ENCODE measurements around the gene NPAS3.

Gene NPAS3

GRCh38 chr14:33682760-33683159 is 744.1 kb downstream of the NPAS3 start:
- DNase-seq (no peak), ATAC-seq (no peak)

- no peak for DNase-seq
- ATAC-seq: no peak
Measured at GRCh38 chr14:33685026-33685425, 746.3 kb downstream of the NPAS3 start.

- no peak for DNase-seq
- ATAC-seq: no peak
Measured at GRCh38 chr14:33685698-33686097, 747.0 kb downstream of the NPAS3 start.

GRCh38 chr14:33686218-33686617 is 747.5 kb downstream of the NPAS3 start:
- ATAC-seq (no peak), DNase-seq (no peak)

- DNase-seq: no peak
- ATAC-seq: no peak
Measured at GRCh38 chr14:33686856-33687255, 748.2 kb downstream of the NPAS3 start.

GRCh38 chr14:33689680-33690079 is 751.0 kb downstream of the NPAS3 start:
- ATAC-seq (no peak), DNase-seq (no peak)

GRCh38 chr14:33691907-33692306 is 753.2 kb downstream of the NPAS3 start:
- no peak for DNase-seq
- no peak for ATAC-seq

- no peak for DNase-seq
- no peak for ATAC-seq
Measured at GRCh38 chr14:33692762-33693161, 754.1 kb downstream of the NPAS3 start.

- DNase-seq (no peak), ATAC-seq (no peak)
Measured at GRCh38 chr14:33693237-33693636, 754.6 kb downstream of the NPAS3 start.

GRCh38 chr14:33696165-33696564 is 757.5 kb downstream of the NPAS3 start:
- ATAC-seq: no peak
- no peak for DNase-seq

GRCh38 chr14:33699300-33699983 is 760.8 kb downstream of the NPAS3 start:
- ATAC-seq (no peak), DNase-seq (no peak)

- no peak for ATAC-seq
- DNase-seq: no peak
Measured at GRCh38 chr14:33700052-33700451, 761.4 kb downstream of the NPAS3 start.

GRCh38 chr14:33702293-33702692 is 763.6 kb downstream of the NPAS3 start:
- DNase-seq: no peak

GRCh38 chr14:33704481-33704880 is 765.8 kb downstream of the NPAS3 start:
- no peak for ATAC-seq
- no peak for DNase-seq

More at GRCh38 chr14:33702293-33702692, 763.6 kb downstream of the NPAS3 start:
- no peak for ATAC-seq

- DNase-seq (no peak), ATAC-seq (no peak)
Measured at GRCh38 chr14:33705490-33705889, 766.8 kb downstream of the NPAS3 start.

- DNase-seq (no peak), ATAC-seq (no peak)
Measured at GRCh38 chr14:33707716-33708115, 769.0 kb downstream of the NPAS3 start.

GRCh38 chr14:33709283-33709682 is 770.6 kb downstream of the NPAS3 start:
- ATAC-seq: no peak
- no peak for DNase-seq

GRCh38 chr14:33709711-33710110 is 771.0 kb downstream of the NPAS3 start:
- DNase-seq (no peak), ATAC-seq (no peak)

GRCh38 chr14:33710273-33710672 is 771.6 kb downstream of the NPAS3 start:
- DNase-seq (no peak), ATAC-seq (no peak)

- DNase-seq (no peak), ATAC-seq (no peak)
Measured at GRCh38 chr14:33711194-33711593, 772.5 kb downstream of the NPAS3 start.

GRCh38 chr14:33711811-33712216 is 773.1 kb downstream of the NPAS3 start:
- DNase-seq: no peak
- no peak for ATAC-seq

- DNase-seq (no peak), ATAC-seq (no peak)
Measured at GRCh38 chr14:33714527-33715226, 776.0 kb downstream of the NPAS3 start.

- no peak for ATAC-seq
Measured at GRCh38 chr14:33715227-33715528, 776.5 kb downstream of the NPAS3 start.

GRCh38 chr14:33716921-33717320 is 778.2 kb downstream of the NPAS3 start:
- no peak for ATAC-seq
- DNase-seq: no peak

More at GRCh38 chr14:33715227-33715528, 776.5 kb downstream of the NPAS3 start:
- no peak for DNase-seq

All from stimulated activated naive CD8-positive, alpha-beta T cell treated with anti-CD3 and anti-CD28 coated beads, Interleukin-15, Interleukin-2, amounts not matched to agents 100 U/mL and 50 U/mL, for 24 hours (primary cell).